GM13977 (cell line): ENCODE data around the gene RIPK3.

Experiments used
- DNase-seq: peaks from one replicate; pipeline ENCODE4 v3.0.0; 2012; ENCODE audit warnings: low spot score
- CTCF ChIP-seq: IDR thresholded peaks from 2 replicates; pipeline ENCODE4 v1.5.1; 2012; ENCODE audit warnings: mild to moderate bottlenecking, control low read depth; ENCODE audit not compliant: insufficient read depth; ENCODE audit errors: extremely low read depth, missing control alignments
- in situ Hi-C: fragments of 300-500 bp; cut with MboI; formaldehyde crosslinking; loops from one replicate; pipeline ENCODE4 v1.12.0; 2022; ENCODE audit warnings: low sequenced_read_pairs, low pct_unique_long_range_greater_than_20kb, mixed read lengths, inconsistent platforms; ENCODE audit not compliant: unreplicated experiment

Gene RIPK3

GRCh38 chr14:24368562-24369252 lies 28.9 kb upstream of the RIPK3 start:
- no peak for TF ChIP-seq CTCF
- in situ Hi-C loops, result no loop called here
- DNase-seq, result peak; percentile 81

GRCh38 chr14:24368212-24368561 lies 28.4 kb upstream of the RIPK3 start:
- peak; percentile 53 for DNase-seq
- no peak for TF ChIP-seq CTCF
- in situ Hi-C loops, result no loop called here

GRCh38 chr14:24367514-24368211 lies 27.9 kb upstream of the RIPK3 start, which contains the start of gene NFATC4:
NFATC4 (plus strand) TSS chr14:24368184; CDS start chr14:24368341, 157 bp downstream.
- in situ Hi-C loops, result no loop called here
- DNase-seq, result peak; percentile 79
- no peak for TF ChIP-seq CTCF

GRCh38 chr14:24366721-24367513 lies 27.1 kb upstream of the RIPK3 start:
- no peak for TF ChIP-seq CTCF
- peak; percentile 87 for DNase-seq
- in situ Hi-C loops, result no loop called here

- in situ Hi-C loops, result no loop called here
Measured at GRCh38 chr14:24366413-24366720, 26.6 kb upstream of the RIPK3 start.

More at GRCh38 chr14:24366413-24366720, 26.6 kb upstream of the RIPK3 start:
- TF ChIP-seq CTCF, result no peak
- no peak for DNase-seq
